NCI-H748 (cell line): ENCODE measurements around the gene CDH13.

Source experiments
- DNase-seq: peaks from one replicate; lab custom pipeline; 2025; ENCODE audit not compliant: unreplicated experiment; lab: John Stamatoyannopoulos, UW

CDH13 gene

GRCh38 chr16:82649766-82650165 is 23.0 kb downstream of the CDH13 start:
- DNase-seq: no peak

- DNase-seq: no peak
These were observed 24.0 kb downstream of the CDH13 start for GRCh38 chr16:82650804-82651203.

GRCh38 chr16:82651921-82652601 is 25.3 kb downstream of the CDH13 start:
- no peak for DNase-seq

GRCh38 chr16:82652826-82653225 is 26.1 kb downstream of the CDH13 start:
- no peak for DNase-seq

GRCh38 chr16:82653550-82654511 is 27.1 kb downstream of the CDH13 start:
- no peak for DNase-seq

- DNase-seq: no peak
These were observed 28.4 kb downstream of the CDH13 start for GRCh38 chr16:82655072-82655714.

- DNase-seq: peak; percentile 15
These were observed 29.1 kb downstream of the CDH13 start for GRCh38 chr16:82655720-82656490.

- DNase-seq: no peak
These were observed 30.5 kb downstream of the CDH13 start for GRCh38 chr16:82657239-82657638.

GRCh38 chr16:82657786-82658185 is 31.0 kb downstream of the CDH13 start:
- DNase-seq: no peak

- DNase-seq: no peak
These were observed 32.0 kb downstream of the CDH13 start for GRCh38 chr16:82658796-82659195.

- DNase-seq: no peak
These were observed 33.4 kb downstream of the CDH13 start for GRCh38 chr16:82660075-82660645.

- peak; percentile 84 for DNase-seq
These were observed 34.2 kb downstream of the CDH13 start for GRCh38 chr16:82660966-82661365.

GRCh38 chr16:82664181-82664580 is 37.4 kb downstream of the CDH13 start:
- no peak for DNase-seq

- DNase-seq: no peak
These were observed 38.3 kb downstream of the CDH13 start for GRCh38 chr16:82665025-82665424.

GRCh38 chr16:82667437-82667836 is 40.7 kb downstream of the CDH13 start:
- DNase-seq: no peak

GRCh38 chr16:82668094-82668493 is 41.3 kb downstream of the CDH13 start:
- DNase-seq: no peak

GRCh38 chr16:82671741-82672140 is 45.0 kb downstream of the CDH13 start:
- no peak for DNase-seq

GRCh38 chr16:82672676-82673075 is 45.9 kb downstream of the CDH13 start:
- no peak for DNase-seq

- DNase-seq: no peak
These were observed 48.5 kb downstream of the CDH13 start for GRCh38 chr16:82675300-82675699.

GRCh38 chr16:82681592-82681991 is 54.8 kb downstream of the CDH13 start:
- peak; percentile 39 for DNase-seq

- no peak for DNase-seq
These were observed 56.0 kb downstream of the CDH13 start for GRCh38 chr16:82682767-82683166.
